OCI-LY1 (cell line): ENCODE data around the gene SPRING1.

Experiments used
- H2AFZ ChIP-seq: fragments of 200-600 bp; sonication (generic), shearing (Covaris generic); 2 replicates; pipeline ENCODE4 v1.6.0; 2014; ENCODE audit warnings: antibody characterized with exemption, mild to moderate bottlenecking, low read length
- H3F3A ChIP-seq: fragments of 200-600 bp; sonication (generic), shearing (Covaris generic); 2 replicates; pipeline ENCODE4 v1.6.0; 2014; ENCODE audit warnings: mild to moderate bottlenecking, antibody characterized with exemption, low read length, moderate library complexity; ENCODE audit not compliant: insufficient read depth
- H3K27ac ChIP-seq: fragments of 200-600 bp; sonication (generic); 2 replicates; pipeline ENCODE4 v1.5.1; 2014; ENCODE audit warnings: low read length, mixed run types, mild to moderate bottlenecking, low read depth; ENCODE audit not compliant: poor library complexity, severe bottlenecking
- H3K27me3 ChIP-seq: fragments of 200-600 bp; sonication (generic); 2 replicates; pipeline ENCODE4 v1.6.0; 2014; ENCODE audit warnings: antibody characterized with exemption, mild to moderate bottlenecking, low read length, moderate library complexity; ENCODE audit not compliant: insufficient read depth
- H3K36me3 ChIP-seq: fragments of 200-600 bp; sonication (generic); 2 replicates; pipeline ENCODE4 v1.6.1; 2014; ENCODE audit warnings: mild to moderate bottlenecking, antibody characterized with exemption, low read length, moderate library complexity, mixed read lengths; ENCODE audit not compliant: insufficient read depth
- H3K4me1 ChIP-seq: fragments of 200-600 bp; sonication (generic); 2 replicates; pipeline ENCODE4 v1.5.1; 2014; ENCODE audit warnings: mild to moderate bottlenecking, low read length, moderate library complexity; ENCODE audit not compliant: insufficient read depth, severe bottlenecking
- H3K4me2 ChIP-seq: fragments of 200-600 bp; sonication (generic), shearing (Covaris generic); 2 replicates; pipeline ENCODE4 v1.6.1; 2014; ENCODE audit warnings: low read length
- H3K4me3 ChIP-seq: fragments of 200-600 bp; sonication (generic); 2 replicates; pipeline ENCODE4 v1.5.1; 2014; ENCODE audit warnings: low read length, low read depth, mild to moderate bottlenecking, mixed read lengths; ENCODE audit not compliant: poor library complexity, severe bottlenecking
- H3K79me2 ChIP-seq: fragments of 200-600 bp; shearing (Covaris generic); 2 replicates; pipeline ENCODE4 v1.6.1; 2016; ENCODE audit warnings: mixed run types, low read length, mixed read lengths; ENCODE audit not compliant: insufficient read depth
- H3K9ac ChIP-seq: fragments of 200-600 bp; sonication (generic), shearing (Covaris generic); 2 replicates; pipeline ENCODE4 v1.6.1; 2014; ENCODE audit warnings: mild to moderate bottlenecking, low read length, mixed read lengths
- H3K9me2 ChIP-seq: fragments of 200-600 bp; sonication (generic), shearing (Covaris generic); 2 replicates; pipeline ENCODE4 v1.6.1; 2014; ENCODE audit warnings: low read depth, mild to moderate bottlenecking, low read length, mixed read lengths
- H3K9me3 ChIP-seq: fragments of 200-600 bp; shearing (Covaris generic); 2 replicates; pipeline ENCODE4 v1.6.1; 2014; ENCODE audit warnings: low read length, mixed read lengths
- H4K20me1 ChIP-seq: fragments of 200-600 bp; sonication (generic), shearing (Covaris generic); 2 replicates; pipeline ENCODE4 v1.6.0; 2016; ENCODE audit warnings: mild to moderate bottlenecking, low read length; ENCODE audit not compliant: insufficient read depth
- CTCF ChIP-seq: fragments of 200-600 bp; sonication (generic), shearing (Covaris generic); IDR thresholded peaks from 2 replicates; pipeline ENCODE4 v1.5.1; 2017; ENCODE audit warnings: mild to moderate bottlenecking, antibody characterized with exemption, low read length, moderate library complexity, mixed read lengths
- EZH2 ChIP-seq: fragments of 200-600 bp; sonication (generic), shearing (Covaris generic); IDR thresholded peaks from 2 replicates; pipeline ENCODE4 v1.8.0; 2017; ENCODE audit warnings: borderline replicate concordance, mixed run types, mild to moderate bottlenecking, antibody characterized with exemption, low read length, moderate library complexity, mixed read lengths

The SPRING1 gene

GRCh38 chr12:116780942-116781341 is 43.1 kb upstream of the SPRING1 start:
- H3K9me3 ChIP-seq = no peaks in the 10 kb centered on the region
- TF ChIP-seq CTCF (no peak), EZH2 (no peak)
- H3K9ac ChIP-seq = no peak overlapping the region
- no peak overlapping the region for H3K27ac ChIP-seq
- no peaks in the 10 kb centered on the region for H3K27me3 ChIP-seq
- no peaks in the 10 kb centered on the region for H3K4me1 ChIP-seq
- H3F3A ChIP-seq = no peaks in the 10 kb centered on the region
- H3K4me2 ChIP-seq = no peak overlapping the region
- no peaks in the 10 kb centered on the region for H3K79me2 ChIP-seq
- H3K4me3 ChIP-seq = no peak overlapping the region
- peaks cover 61% of the 10 kb centered on the region for H3K36me3 ChIP-seq
- no peaks in the 10 kb centered on the region for H3K9me2 ChIP-seq
- H2AFZ ChIP-seq = no peak overlapping the region
- H4K20me1 ChIP-seq = no peaks in the 10 kb centered on the region

GRCh38 chr12:116779597-116779996 is 41.7 kb upstream of the SPRING1 start:
- peaks cover 51% of the 10 kb centered on the region for H3K36me3 ChIP-seq
- H3K79me2 ChIP-seq = no peaks in the 10 kb centered on the region
- H3K4me1 ChIP-seq = no peaks in the 10 kb centered on the region
- H3K4me2 ChIP-seq = no peak overlapping the region
- H3K9ac ChIP-seq = no peak overlapping the region
- H3K9me3 ChIP-seq = no peaks in the 10 kb centered on the region
- H2AFZ ChIP-seq = no peak overlapping the region
- H3K27ac ChIP-seq = no peak overlapping the region
- no peaks in the 10 kb centered on the region for H3F3A ChIP-seq
- H4K20me1 ChIP-seq = no peaks in the 10 kb centered on the region
- no peak overlapping the region for H3K4me3 ChIP-seq
- no peaks in the 10 kb centered on the region for H3K9me2 ChIP-seq
- H3K27me3 ChIP-seq = no peaks in the 10 kb centered on the region
- TF ChIP-seq CTCF (no peak), EZH2 (no peak)

GRCh38 chr12:116777245-116777644 is 39.4 kb upstream of the SPRING1 start:
- H3K36me3 ChIP-seq = peaks cover 45% of the 10 kb centered on the region
- no peaks in the 10 kb centered on the region for H3K9me3 ChIP-seq
- TF ChIP-seq EZH2 (no peak), CTCF (no peak)
- no peak overlapping the region for H3K4me2 ChIP-seq
- H3F3A ChIP-seq = no peaks in the 10 kb centered on the region
- no peaks in the 10 kb centered on the region for H3K79me2 ChIP-seq
- H3K27ac ChIP-seq = no peak overlapping the region
- no peak overlapping the region for H3K9ac ChIP-seq
- no peaks in the 10 kb centered on the region for H3K4me1 ChIP-seq
- no peak overlapping the region for H2AFZ ChIP-seq
- no peak overlapping the region for H3K4me3 ChIP-seq
- H3K27me3 ChIP-seq = no peaks in the 10 kb centered on the region
- no peaks in the 10 kb centered on the region for H4K20me1 ChIP-seq
- no peaks in the 10 kb centered on the region for H3K9me2 ChIP-seq
